NCI-H460 (cell line): ENCODE measurements around the gene PAIP2. TPM values are rescaled to one million over a fixed set of nuclear protein-coding genes. Genes with fewer than 3 reads are reported as not detected.
"Not testable (repeated sequence)": the region's sequence is repeated elsewhere in the genome, so short reads cannot be mapped to it uniquely, and the experiment has no call there.

Source experiments
- DNase-seq: peaks from one replicate; pipeline ENCODE4 v3.0.0-alpha.2; 2016; ENCODE audit warnings: low read depth; ENCODE audit errors: extremely low read depth
- small RNA-seq, 2 experiments: library from RNA; depleted of rRNA; stranded (forward); fragments of <200 nt; gene quantifications; one replicate each; pipeline ENCODE3, GENCODE V24; 2014
- total RNA-seq: library from RNA; depleted of rRNA; stranded (reverse); fragments of >200 nt; shearing (Covaris generic); gene quantifications from 2 replicates; pipeline ENCODE4 v1.2.3, GENCODE V29; 2014; rRNA removed

The PAIP2 gene
- total RNA-seq, 1 experiment from 2014 or later, result 120 TPM

DNA sequence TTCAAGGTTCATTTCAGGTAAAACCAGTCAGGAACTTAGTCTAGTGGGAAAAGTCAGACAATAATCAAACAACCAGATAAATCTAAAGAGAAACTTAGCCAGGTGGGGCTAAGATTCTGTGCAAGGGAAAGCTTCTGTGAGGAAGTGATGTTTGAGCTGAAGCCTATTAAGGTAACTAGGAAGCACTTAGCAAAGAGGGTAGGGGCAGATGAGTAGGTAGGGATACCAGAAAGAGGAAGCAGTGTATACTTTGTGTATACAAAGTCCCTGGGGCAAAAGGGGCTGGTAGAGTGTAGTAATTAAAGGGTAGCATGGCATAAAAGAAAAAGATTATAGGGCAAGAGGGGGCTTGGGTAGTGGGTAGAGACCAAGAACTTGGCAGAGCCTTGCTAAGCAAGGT, 65.9 kb downstream of the PAIP2 start:
- no peak for DNase-seq

DNA sequence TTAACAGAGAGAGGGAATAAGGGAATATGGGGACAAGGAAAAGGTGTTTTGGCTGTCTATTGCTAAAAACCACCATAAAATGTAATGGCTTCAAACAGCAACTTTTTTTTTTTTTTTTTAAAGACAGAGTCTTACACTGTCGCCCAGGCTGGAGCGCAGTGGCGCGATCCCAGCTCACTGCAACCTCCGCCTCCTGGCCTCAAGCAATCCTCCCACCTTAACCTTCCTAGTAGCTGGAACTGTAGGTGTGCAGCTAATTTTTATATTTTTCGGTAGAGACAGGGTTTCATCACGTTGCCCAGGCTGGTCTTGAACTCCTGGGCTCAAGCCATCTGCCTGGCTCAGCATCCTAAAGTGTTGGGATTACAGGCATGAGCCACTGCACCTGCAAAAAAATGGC, 66.5 kb downstream of the PAIP2 start:
- DNase-seq, result no peak

GRCh38 chr5:139409116-139409515, 67.5 kb downstream of the PAIP2 start:
- not testable (repeated sequence) for DNase-seq

DNA sequence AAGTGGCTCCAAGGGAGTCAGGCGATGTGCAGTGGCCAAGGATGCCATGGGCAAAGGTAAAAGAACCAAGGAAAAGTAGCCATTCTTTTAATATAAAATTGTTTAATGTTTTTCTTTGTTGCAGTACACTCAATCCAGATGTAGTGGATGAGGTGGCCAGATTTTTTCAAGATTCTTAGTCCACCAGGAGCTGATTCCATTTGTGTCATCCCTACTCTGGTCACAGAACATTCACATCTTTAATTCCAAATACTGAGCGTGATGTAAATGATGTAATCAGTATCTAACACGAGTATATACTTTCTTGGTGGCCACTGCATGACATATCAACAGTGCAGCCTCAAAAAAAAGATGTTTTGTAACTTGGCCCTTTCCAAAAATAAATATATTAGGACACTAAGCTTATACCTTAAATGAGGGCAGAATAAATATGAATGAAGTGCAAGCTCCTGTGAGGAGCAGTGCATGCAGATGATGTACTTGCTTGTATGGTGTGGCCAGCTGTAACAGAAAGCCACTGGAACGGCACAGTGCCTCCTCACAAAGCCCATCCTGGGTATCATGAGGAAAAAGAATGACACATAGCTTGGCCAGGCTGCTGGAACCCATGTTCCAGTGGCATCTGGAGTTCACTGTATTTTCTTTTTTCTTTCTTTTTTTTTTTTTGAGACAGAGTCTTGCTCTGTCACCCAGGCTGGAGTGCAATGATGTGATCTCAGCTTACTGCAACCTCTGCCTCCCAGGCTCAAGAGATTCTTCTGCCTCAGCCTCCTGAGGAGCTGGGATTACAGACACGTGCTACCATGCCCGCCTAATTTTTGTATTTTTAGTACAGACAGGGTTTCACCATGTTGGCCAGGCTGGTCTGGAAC, 68.7 kb downstream of the PAIP2 start:
- no peak for DNase-seq

- DNase-seq, result no peak
Measured at GRCh38 chr5:139410993-139411828, 69.6 kb downstream of the PAIP2 start.

GRCh38 chr5:139413153-139413552, 71.5 kb downstream of the PAIP2 start:
- DNase-seq, result no peak

DNA sequence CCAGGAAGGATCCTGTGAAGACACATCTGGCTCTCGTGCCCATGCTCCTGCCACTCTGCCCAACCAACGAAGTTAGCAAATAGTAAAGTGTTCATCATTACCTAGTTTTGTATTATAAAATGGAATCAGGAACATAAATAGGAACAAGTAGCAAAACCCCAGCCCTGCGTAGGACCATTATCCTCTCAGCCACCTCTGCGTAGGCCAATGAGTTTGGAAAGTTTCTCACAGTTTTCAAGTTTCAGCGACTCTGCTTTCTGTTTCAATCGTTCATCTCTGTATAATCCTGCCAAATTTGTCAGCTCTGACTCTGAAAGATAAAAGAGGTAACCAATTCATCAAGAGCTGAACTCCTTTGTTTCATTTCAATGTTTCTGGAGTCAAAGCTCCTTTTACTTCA, 72.3 kb downstream of the PAIP2 start:
- no peak for DNase-seq

GRCh38 chr5:139414581-139415130, 73.0 kb downstream of the PAIP2 start:
- DNase-seq, result no peak

- no peak for DNase-seq
Measured at GRCh38 chr5:139415221-139415861, 73.7 kb downstream of the PAIP2 start.

DNA sequence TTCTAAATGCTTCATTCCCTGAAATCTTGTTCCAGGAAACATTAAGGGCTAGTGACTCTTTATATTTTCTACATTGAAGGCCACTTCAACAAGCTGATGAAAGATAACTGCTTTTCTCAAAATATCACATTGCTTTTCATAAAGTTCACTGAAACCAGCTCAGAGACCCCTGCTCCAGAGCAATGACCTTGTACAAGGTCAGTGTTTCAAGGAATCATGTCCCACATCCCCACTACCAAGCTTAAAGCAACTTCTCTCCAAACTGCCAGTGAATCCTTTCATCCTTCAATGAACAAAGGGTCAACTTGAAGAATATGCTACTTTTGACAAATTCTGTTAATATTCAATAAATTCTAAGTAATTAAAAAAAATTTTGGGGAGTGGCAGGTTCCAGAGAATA, 74.2 kb downstream of the PAIP2 start:
- DNase-seq, result no peak

- DNase-seq, result no peak
Measured at GRCh38 chr5:139416651-139417050, 75.0 kb downstream of the PAIP2 start.

- DNase-seq, result no peak
Measured at GRCh38 chr5:139417214-139417613, 75.6 kb downstream of the PAIP2 start.

- DNase-seq, result no peak
Measured at GRCh38 chr5:139418793-139419192, 77.1 kb downstream of the PAIP2 start.

Small RNA genes within 50 kb of the gene (small RNA-seq; reads per million reads assigned to genes)
- gene RNA5SP195, result 0 reads per million in 2 experiments

Other genes starting within 250 kb of the PAIP2 start
- 54.3 and 54.9 TPM in 2 replicates for gene SIL1, start 143.5 kb upstream of the PAIP2 start, total RNA-seq
- 344 and 359 TPM in 2 replicates for gene MATR3, start 48.1 kb upstream of the PAIP2 start, total RNA-seq
- gene SLC23A1, start 41.4 kb downstream of the PAIP2 start, total RNA-seq, result not detected in 2 replicates
- gene MZB1, start 48.1 kb downstream of the PAIP2 start, total RNA-seq, result 0.10 and 0.52 TPM in 2 replicates
- gene PROB1, start 53.2 kb downstream of the PAIP2 start, total RNA-seq, result 1.5 and 1.8 TPM in 2 replicates
- 8.6 and 12.7 TPM in 2 replicates for gene SPATA24, start 62.2 kb downstream of the PAIP2 start, total RNA-seq
- 2.2 and 8.8 TPM in 2 replicates for gene DNAJC18, start 97.7 kb downstream of the PAIP2 start, total RNA-seq
- not detected in 2 replicates for gene ECSCR, start 120.9 kb downstream of the PAIP2 start, total RNA-seq
- not detected in 2 replicates for gene SMIM33, start 129.2 kb downstream of the PAIP2 start, total RNA-seq
- gene STING1, start 140.9 kb downstream of the PAIP2 start, total RNA-seq, result 1.6 and 3.0 TPM in 2 replicates
- 126 and 143 TPM in 2 replicates for gene UBE2D2, start 219.5 kb downstream of the PAIP2 start, total RNA-seq